HepG2 (cell line): ENCODE data around the gene SLC36A3. TPM values are rescaled to one million over a fixed set of nuclear protein-coding genes. Genes with fewer than 3 reads are reported as not detected.

Experiments used
- ATAC-seq: fragments of 200-7000 bp; cut with Tn5 transposase; 3 replicates; pipeline ENCODE4 v1.9.1; 2020; ENCODE audit warnings: mild to moderate bottlenecking, moderate library complexity
- BruUV-seq: library from RNA; stranded (reverse); fragments of 400-500 nt; replicated peaks from 2 replicates; lab custom pipeline; 2021; lab: Mats Ljungman, UMichigan
- CTCF ChIA-PET: fragments of 300-600 bp; formaldehyde crosslinking; extraction: SDS; loops from one replicate; lab custom pipeline; 2021; ENCODE audit warnings: low total read pairs, inconsistent platforms, low intra/inter-chr PET ratio; lab: Yijun Ruan, JAX
- POLR2A ChIA-PET: fragments of 350-600 bp; sonication (Branson Sonifier 250); formaldehyde crosslinking; loops from one replicate; lab custom pipeline; 2020; ENCODE audit warnings: antibody characterized with exemption, inconsistent platforms; lab: Yijun Ruan, JAX
- DNase-seq: peaks from one replicate; pipeline ENCODE4 v3.0.0-alpha.2; 2015; ENCODE audit warnings: low spot score
- FAIRE-seq: peaks from 3 replicates; lab custom pipeline; 2011; peaks lifted over from hg19 to GRCh38; lab: Jason Lieb, UNC
- H2AFZ ChIP-seq: one replicate; pipeline ENCODE4 v1.6.1; 2011; ENCODE audit warnings: low read length, inconsistent platforms
- H3K27ac ChIP-seq: fragments of 300-600 bp; 3 replicates; pipeline ENCODE4 v1.8.0; 2011; ENCODE audit warnings: mixed run types, mild to moderate bottlenecking, mixed read lengths, low read length, inconsistent platforms; ENCODE audit not compliant: insufficient read depth; ENCODE audit errors: extremely low read length
- H3K27me3 ChIP-seq, 2 experiments: fragments of 200-600 bp in 1 of 2; 2 replicates in 1 of 2; 3 replicates in 1 of 2; pipeline versions ENCODE4 v1.6.0 to v1.8.0; 2011; ENCODE audit warnings: low read length in 2 of 2, mild to moderate bottlenecking in 2 of 2, moderate library complexity in 2 of 2, inconsistent platforms in 1 of 2; ENCODE audit not compliant: insufficient read depth in 2 of 2, control insufficient read depth in 1 of 2
- H3K36me3 ChIP-seq, 2 experiments: fragments of 200-600 bp in 1 of 2; replicated peaks in 1 of 2; 2 replicates in 1 of 2; 3 replicates in 1 of 2; pipeline versions ENCODE4 v1.5.1 to v1.8.0; 2011; ENCODE audit warnings: low read length in 2 of 2, inconsistent platforms in 1 of 2; ENCODE audit not compliant: insufficient read depth in 2 of 2, control insufficient read depth in 1 of 2
- H3K4me1 ChIP-seq: 2 replicates; pipeline ENCODE4 v1.5.1; 2012; ENCODE audit warnings: low read length, inconsistent platforms; ENCODE audit not compliant: insufficient read depth
- H3K4me2 ChIP-seq: 2 replicates; pipeline ENCODE4 v1.6.0; 2011; ENCODE audit warnings: low read depth, low read length, inconsistent platforms
- H3K4me3 ChIP-seq, 3 experiments: fragments of 200-600 bp in 1 of 3; sonication (generic), shearing (Covaris generic) in 1 of 3; replicated peaks in 1 of 3; 2 replicates each; pipeline ENCODE4 v1.5.1; 2011 to 2016; ENCODE audit warnings: low read length in 3 of 3, inconsistent platforms in 2 of 3, low read depth in 2 of 3, mild to moderate bottlenecking in 2 of 3, control low read depth in 1 of 3, mixed read lengths in 1 of 3; ENCODE audit not compliant: insufficient read depth in 1 of 3
- H3K79me2 ChIP-seq: one replicate; pipeline ENCODE4 v1.6.1; 2011; ENCODE audit warnings: low read length, inconsistent platforms; ENCODE audit not compliant: insufficient read depth
- H3K9ac ChIP-seq: 2 replicates; pipeline ENCODE4 v1.6.0; 2011; ENCODE audit warnings: mild to moderate bottlenecking, low read depth, low read length, inconsistent platforms; ENCODE audit not compliant: insufficient read depth
- H3K9me3 ChIP-seq: 2 replicates; pipeline ENCODE4 v1.5.1; 2012; ENCODE audit warnings: mild to moderate bottlenecking, low read length
- H4K20me1 ChIP-seq: 2 replicates; pipeline ENCODE4 v1.6.0; 2011; ENCODE audit warnings: inconsistent platforms, mild to moderate bottlenecking, low read length, moderate library complexity; ENCODE audit not compliant: insufficient read depth
- ATRX ChIP-seq: sonication (generic); formaldehyde crosslinking; IDR thresholded peaks from 2 replicates; pipeline ENCODE4 v1.4.0; 2020; ENCODE audit warnings: missing genetic modification reagents, borderline replicate concordance
- KDM5A ChIP-seq: fragments of 200-600 bp; sonication (generic); IDR thresholded peaks from 2 replicates; pipeline ENCODE4 v1.7.0; 2018; ENCODE audit warnings: antibody characterized with exemption, mild to moderate bottlenecking, low read length, borderline replicate concordance
- KLF16 ChIP-seq, 2 experiments: sonication (generic) in 1 of 2; formaldehyde crosslinking in 1 of 2; IDR thresholded peaks; 2 replicates each; pipeline versions ENCODE4 v1.6.1 to v1.8.0; 2016 to 2023; ENCODE audit warnings: missing genetic modification reagents in 2 of 2, missing compliant biosample characterization in 1 of 2
- RFXANK ChIP-seq: IDR thresholded peaks from 2 replicates; pipeline ENCODE4 v1.6.1; 2016
- SMYD3 ChIP-seq: sonication (generic); formaldehyde crosslinking; IDR thresholded peaks from 2 replicates; pipeline ENCODE4 v1.8.1; 2023; ENCODE audit warnings: mild to moderate bottlenecking, missing genetic modification reagents
- ZGPAT ChIP-seq: IDR thresholded peaks from 2 replicates; pipeline ENCODE4 v1.6.1; 2016; ENCODE audit warnings: mild to moderate bottlenecking
- ZNF225 ChIP-seq: sonication (generic); formaldehyde crosslinking; IDR thresholded peaks from 2 replicates; pipeline ENCODE4 v1.4.0; 2020; ENCODE audit warnings: mild to moderate bottlenecking, missing genetic modification reagents
- ZNF362 ChIP-seq: sonication (generic); formaldehyde crosslinking; IDR thresholded peaks from 2 replicates; pipeline ENCODE4 v1.4.0; 2020; ENCODE audit warnings: missing genetic modification reagents, mild to moderate bottlenecking, borderline replicate concordance
- ZNF788 ChIP-seq: sonication (generic); formaldehyde crosslinking; IDR thresholded peaks from 2 replicates; pipeline ENCODE4 v1.5.0; 2020; ENCODE audit warnings: mild to moderate bottlenecking, missing genetic modification reagents, borderline replicate concordance
- ZNF879 ChIP-seq: sonication (generic); formaldehyde crosslinking; IDR thresholded peaks from 2 replicates; pipeline ENCODE4 v1.8.1; 2023; ENCODE audit warnings: missing genetic modification reagents
- WGBS: methylation state at CpG from one replicate; pipeline ENCODE4 v1.1.6; 2017; ENCODE audit warnings: low lambda C conversion rate; 5-methylcytosine and 5-hydroxymethylcytosine counted together
- in situ Hi-C: cut with HindIII; loops from 2 replicates; pipeline ENCODE4 v1.10.0; 2017; ENCODE audit warnings: low pct_unique_long_range_greater_than_20kb; ENCODE audit not compliant: extremely low pct_ligation_motif_present
- intact Hi-C: fragments of 100-400 bp; cut with micrococcal nuclease; formaldehyde crosslinking; loops from one replicate; pipeline ENCODE4 v1.10.0; 2022; ENCODE audit not compliant: unreplicated experiment
- polyA plus RNA-seq, 8 experiments: library from polyadenylated mRNA; depleted of rRNA in 3 of 8; stranded (reverse) in 7 of 8; unstranded in 1 of 8; fragments of >200 nt; fragmentation: Illumina TruSeq in 4 of 8; extraction: Trizol in 4 of 8; gene quantifications; 2 replicates each; pipeline versions ENCODE4 v1.2.1 to v1.2.3, GENCODE V29; 2011 to 2016; ENCODE audit warnings: low read depth in 4 of 8, missing spikeins in 1 of 8, mixed read lengths in 1 of 8; ENCODE audit not compliant: insufficient read depth in 1 of 8
- total RNA-seq, 5 experiments: library from RNA; depleted of rRNA; stranded (reverse); fragments of >200 nt; fragmentation: Illumina TruSeq; extraction: Trizol; gene quantifications; 2 replicates each; pipeline ENCODE4 v1.2.3, GENCODE V29; 2016; ENCODE audit warnings: low read depth in 1 of 5
- TF ChIP-seq, protein P1 (sequence below): sonication (generic); formaldehyde crosslinking; IDR thresholded peaks from 2 replicates; pipeline ENCODE4 v1.4.0; 2020; ENCODE audit warnings: missing genetic modification reagents, mild to moderate bottlenecking, borderline replicate concordance

SLC36A3 gene
- total and polyA plus RNA-seq, 2 of the 13 experiments (the other 11 are each of a cell fraction or from before 2014, with no cell fraction given), result not detected

DNA sequence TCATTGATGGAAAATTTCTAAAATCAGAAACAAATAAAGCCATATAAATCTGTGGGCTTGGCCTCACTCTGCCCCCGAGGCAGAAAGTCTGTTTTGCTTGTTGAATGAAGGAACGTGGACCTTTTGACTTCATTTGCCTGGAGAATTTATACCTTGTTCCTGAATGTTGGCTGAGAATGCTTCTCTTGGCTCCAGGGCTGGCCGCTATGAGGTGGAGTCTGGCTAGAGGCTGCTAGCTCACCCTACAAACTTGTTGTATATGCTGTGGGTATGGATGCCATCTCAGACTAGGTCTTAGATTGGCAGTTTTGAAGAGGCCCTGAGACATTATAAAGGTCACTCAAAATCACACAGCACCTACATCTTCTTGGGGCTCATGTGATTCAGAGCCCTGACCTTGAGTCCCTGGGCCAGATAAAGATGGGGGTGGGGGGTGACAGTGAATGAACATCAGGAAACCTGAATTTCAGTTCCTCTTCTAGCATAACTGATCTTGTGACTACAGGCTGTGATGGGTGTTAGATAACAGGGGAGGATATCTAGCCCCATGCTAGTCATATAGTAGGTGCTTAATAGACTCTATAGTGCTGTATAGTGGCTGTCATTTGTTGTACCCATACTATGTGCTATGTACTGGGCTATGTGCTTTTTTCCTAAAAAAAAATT, 47.8 kb downstream of the SLC36A3 start:
- ChIA-PET CTCF (no interaction called here), POLR2A (no interaction called here)
- H3K4me3 ChIP-seq, result no peak overlapping the region
- peaks cover 23% of the 10 kb centered on the region for H3K4me1 ChIP-seq
- no peak for DNase-seq
- H3K27ac ChIP-seq, result no peak overlapping the region
- H2AFZ ChIP-seq, result no peak overlapping the region
- peaks cover 21% of the 10 kb centered on the region for H3K79me2 ChIP-seq
- no peaks in the 10 kb centered on the region for H4K20me1 ChIP-seq
- FAIRE-seq, result no peak
- H3K4me2 ChIP-seq, result 0 out of 2 replicates have a peak overlapping the region, but pooled peaks have one; percentile 9
- in situ Hi-C loops, result no loop called here
- no peak for TF ChIP-seq ZNF879 (CRISPR knock-in tag)
- TF ChIP-seq ATRX (CRISPR knock-in tag), result no peak
- TF ChIP-seq ZGPAT, result no peak
- TF ChIP-seq ZNF788, result no peak
- no peak for TF ChIP-seq RFXANK (CRISPR knock-in tag)
- TF ChIP-seq ZNF225, result no peak
- no peak for TF ChIP-seq KLF16 (CRISPR knock-in tag; IDR thresholded peaks at IDR 0.05)
- TF ChIP-seq ZNF362, result no peak
- no peak for TF ChIP-seq KDM5A
- TF ChIP-seq, protein P1, sequence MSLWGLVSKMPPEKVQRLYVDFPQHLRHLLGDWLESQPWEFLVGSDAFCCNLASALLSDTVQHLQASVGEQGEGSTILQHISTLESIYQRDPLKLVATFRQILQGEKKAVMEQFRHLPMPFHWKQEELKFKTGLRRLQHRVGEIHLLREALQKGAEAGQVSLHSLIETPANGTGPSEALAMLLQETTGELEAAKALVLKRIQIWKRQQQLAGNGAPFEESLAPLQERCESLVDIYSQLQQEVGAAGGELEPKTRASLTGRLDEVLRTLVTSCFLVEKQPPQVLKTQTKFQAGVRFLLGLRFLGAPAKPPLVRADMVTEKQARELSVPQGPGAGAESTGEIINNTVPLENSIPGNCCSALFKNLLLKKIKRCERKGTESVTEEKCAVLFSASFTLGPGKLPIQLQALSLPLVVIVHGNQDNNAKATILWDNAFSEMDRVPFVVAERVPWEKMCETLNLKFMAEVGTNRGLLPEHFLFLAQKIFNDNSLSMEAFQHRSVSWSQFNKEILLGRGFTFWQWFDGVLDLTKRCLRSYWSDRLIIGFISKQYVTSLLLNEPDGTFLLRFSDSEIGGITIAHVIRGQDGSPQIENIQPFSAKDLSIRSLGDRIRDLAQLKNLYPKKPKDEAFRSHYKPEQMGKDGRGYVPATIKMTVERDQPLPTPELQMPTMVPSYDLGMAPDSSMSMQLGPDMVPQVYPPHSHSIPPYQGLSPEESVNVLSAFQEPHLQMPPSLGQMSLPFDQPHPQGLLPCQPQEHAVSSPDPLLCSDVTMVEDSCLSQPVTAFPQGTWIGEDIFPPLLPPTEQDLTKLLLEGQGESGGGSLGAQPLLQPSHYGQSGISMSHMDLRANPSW (CRISPR knock-in tag), result no peak
- TF ChIP-seq SMYD3 (CRISPR knock-in tag), result no peak
- BruUV-seq, result no TSS peak
- WGBS, result 90% methylated on average over 3 of the region's 3 CpGs
- H3K27me3 ChIP-seq, result no peaks in the 10 kb centered on the region; a peak in 1 of 5 replicates
- H3K9me3 ChIP-seq, result no peaks in the 10 kb centered on the region
- H3K9ac ChIP-seq, result no peak overlapping the region
- H3K36me3 ChIP-seq, result no peaks in the 10 kb centered on the region; a peak in 2 of 5 replicates
- intact Hi-C loops, result no loop called here
- no peak for ATAC-seq
